GM19328 (cell line): ENCODE measurements around the gene MGAT2.
A peak's percentile ranks its signal among the peaks of the same experiment; 100 is the strongest.
"Not testable (repeated sequence)": the region's sequence is repeated elsewhere in the genome, so short reads cannot be mapped to it uniquely, and the experiment has no call there.

Source experiments
- ATAC-seq: cut with Tn5 transposase; IDR thresholded peaks from one replicate; pipeline ENCODE4 v1.9.1; 2021; ENCODE audit warnings: mild to moderate bottlenecking, moderate library complexity; ENCODE audit not compliant: unreplicated experiment

The MGAT2 gene

DNA sequence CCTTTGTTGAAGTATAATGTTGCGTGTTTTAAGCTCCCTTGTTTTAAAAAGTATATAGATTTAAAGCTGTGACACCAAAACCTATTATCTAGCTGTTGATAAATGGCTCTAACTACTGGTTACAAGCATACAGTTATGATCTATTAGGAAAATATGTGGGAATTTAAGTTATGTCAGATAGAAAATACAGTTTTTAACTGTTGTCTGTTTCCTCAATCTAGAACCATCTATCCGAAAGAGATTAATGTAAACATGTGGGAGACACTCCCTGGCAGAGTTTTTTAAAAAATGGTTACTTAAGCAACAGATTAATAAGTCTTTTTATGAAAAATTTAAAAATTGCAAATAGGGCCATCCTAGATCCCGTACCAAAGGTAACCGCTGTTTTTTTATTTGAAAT lies 8.3 kb upstream of the MGAT2 start:
- ATAC-seq = no peak

DNA sequence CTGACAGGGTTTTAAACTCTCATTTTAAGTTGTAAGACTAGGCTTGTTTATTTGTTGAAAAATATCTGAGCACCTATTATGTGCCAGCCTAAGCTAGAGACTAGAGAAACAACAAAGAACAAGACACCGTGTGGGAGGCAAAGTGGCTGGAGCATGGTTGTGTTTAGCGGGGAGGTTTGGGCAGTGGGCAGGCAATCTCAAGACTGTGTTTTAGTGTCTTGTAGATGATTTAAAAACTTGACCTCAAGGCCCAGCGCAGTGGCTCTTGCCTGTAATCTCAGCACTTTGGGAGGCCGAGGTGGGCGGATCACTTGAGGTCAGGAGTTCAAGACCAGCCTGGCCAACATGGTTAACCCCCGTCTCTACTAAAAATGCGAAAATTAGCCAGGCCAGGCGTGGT lies 7.9 kb upstream of the MGAT2 start:
- no peak for ATAC-seq

- no peak for ATAC-seq
Observed at GRCh38 chr14:49614196-49614595, 6.4 kb upstream of the MGAT2 start.

GRCh38 chr14:49615776-49616175 lies 4.8 kb upstream of the MGAT2 start:
- no peak for ATAC-seq

GRCh38 chr14:49617852-49618519 lies 2.6 kb upstream of the MGAT2 start:
- ATAC-seq = no peak

GRCh38 chr14:49619273-49619672 lies 1.3 kb upstream of the MGAT2 start:
- not testable (repeated sequence) for ATAC-seq

DNA sequence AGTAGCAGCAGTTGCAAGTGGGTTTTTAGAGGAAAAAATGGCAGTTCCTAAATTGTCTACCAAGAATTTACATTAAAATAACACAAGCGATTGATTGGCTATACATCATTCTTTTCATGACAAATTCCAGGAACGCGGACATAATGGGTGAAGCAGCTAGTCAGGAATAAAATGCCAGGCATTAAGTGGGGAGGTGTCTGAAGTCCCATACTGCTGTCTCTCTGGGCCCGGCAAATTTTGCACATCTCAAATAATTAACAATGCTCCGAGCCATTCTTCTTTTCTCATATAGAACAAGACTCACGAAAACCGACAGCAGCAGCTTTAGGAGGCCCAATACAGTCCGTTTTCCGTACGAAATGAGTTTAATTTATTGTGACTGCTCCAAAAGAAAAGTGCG lies 869 bp upstream of the MGAT2 start:
- ATAC-seq = no peak

DNA sequence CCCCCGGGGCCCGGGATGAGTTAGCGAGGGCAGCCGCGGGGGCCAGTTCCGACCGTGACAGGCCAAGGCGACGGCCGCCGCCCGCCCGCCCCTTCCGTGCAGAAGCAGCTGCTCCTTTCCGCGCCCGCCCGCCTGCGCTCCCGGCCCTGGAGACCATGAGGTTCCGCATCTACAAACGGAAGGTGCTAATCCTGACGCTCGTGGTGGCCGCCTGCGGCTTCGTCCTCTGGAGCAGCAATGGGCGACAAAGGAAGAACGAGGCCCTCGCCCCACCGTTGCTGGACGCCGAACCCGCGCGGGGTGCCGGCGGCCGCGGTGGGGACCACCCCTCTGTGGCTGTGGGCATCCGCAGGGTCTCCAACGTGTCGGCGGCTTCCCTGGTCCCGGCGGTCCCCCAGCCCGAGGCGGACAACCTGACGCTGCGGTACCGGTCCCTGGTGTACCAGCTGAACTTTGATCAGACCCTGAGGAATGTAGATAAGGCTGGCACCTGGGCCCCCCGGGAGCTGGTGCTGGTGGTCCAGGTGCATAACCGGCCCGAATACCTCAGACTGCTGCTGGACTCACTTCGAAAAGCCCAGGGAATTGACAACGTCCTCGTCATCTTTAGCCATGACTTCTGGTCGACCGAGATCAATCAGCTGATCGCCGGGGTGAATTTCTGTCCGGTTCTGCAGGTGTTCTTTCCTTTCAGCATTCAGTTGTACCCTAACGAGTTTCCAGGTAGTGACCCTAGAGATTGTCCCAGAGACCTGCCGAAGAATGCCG lies 699 bp downstream of the MGAT2 start:
- peak; percentile 21 for ATAC-seq

- no peak for ATAC-seq
Observed at GRCh38 chr14:49622022-49622607, 1.5 kb downstream of the MGAT2 start.

DNA sequence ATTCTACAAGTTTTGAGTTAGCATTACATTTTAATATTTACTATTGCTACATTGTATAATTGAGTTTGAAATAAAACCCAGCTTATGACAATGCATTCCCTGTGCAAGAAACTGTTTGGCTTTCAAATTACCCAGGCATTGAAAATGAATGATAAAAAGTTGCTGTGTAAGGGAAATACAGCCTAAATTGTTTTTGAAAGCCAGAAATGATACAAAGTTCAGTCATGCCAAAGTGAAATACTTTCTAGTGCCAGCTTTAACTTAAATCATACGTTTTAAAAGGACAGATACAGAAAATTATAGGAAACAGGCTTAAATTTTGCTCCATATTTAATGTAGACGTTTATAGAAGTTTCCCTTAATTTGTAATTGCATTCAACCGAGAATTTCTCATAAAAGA lies 2.8 kb downstream of the MGAT2 start:
- ATAC-seq = no peak

DNA sequence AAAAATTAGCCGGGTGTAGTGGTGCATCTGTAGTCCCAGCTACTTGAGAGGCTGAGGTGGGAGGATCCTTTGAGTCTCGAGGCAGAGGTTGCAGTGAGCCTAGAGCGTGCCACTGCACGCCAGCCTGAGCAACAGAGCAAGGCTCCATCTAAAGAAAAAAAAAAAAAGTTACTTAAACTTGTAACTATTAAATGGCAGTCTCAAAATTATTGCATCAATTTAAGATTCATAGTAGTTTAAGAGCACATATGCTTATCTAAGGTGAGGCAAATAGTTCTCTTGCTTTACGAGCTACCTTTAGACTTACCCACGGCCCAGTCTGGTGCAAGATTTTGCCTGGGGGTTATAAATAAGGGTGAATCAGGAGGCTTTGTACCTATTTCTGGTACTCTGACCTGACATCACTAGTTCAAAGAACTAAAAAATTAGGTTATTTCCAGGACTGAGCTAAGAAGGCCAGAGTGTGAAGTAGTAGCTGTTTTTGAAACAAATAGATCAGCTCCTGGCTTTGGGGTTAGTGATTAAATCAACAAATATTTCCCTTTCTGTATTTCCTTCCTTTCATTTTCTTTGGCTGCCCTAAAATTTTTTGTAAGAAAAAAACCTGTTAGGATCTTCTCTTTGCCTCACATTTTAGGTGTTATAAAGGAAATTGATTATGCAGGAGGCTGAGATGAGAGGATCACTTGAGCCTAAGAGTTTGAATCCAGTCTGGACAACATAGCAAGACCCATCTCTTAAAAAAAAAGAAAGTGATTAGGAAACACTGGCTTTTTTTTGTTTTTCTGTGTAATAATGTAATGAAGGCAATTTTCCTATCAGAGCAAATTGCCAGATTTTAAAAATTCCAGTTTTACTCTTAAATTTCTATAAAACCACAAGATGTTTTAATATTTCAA lies 3.6 kb downstream of the MGAT2 start:
- no peak for ATAC-seq

DNA sequence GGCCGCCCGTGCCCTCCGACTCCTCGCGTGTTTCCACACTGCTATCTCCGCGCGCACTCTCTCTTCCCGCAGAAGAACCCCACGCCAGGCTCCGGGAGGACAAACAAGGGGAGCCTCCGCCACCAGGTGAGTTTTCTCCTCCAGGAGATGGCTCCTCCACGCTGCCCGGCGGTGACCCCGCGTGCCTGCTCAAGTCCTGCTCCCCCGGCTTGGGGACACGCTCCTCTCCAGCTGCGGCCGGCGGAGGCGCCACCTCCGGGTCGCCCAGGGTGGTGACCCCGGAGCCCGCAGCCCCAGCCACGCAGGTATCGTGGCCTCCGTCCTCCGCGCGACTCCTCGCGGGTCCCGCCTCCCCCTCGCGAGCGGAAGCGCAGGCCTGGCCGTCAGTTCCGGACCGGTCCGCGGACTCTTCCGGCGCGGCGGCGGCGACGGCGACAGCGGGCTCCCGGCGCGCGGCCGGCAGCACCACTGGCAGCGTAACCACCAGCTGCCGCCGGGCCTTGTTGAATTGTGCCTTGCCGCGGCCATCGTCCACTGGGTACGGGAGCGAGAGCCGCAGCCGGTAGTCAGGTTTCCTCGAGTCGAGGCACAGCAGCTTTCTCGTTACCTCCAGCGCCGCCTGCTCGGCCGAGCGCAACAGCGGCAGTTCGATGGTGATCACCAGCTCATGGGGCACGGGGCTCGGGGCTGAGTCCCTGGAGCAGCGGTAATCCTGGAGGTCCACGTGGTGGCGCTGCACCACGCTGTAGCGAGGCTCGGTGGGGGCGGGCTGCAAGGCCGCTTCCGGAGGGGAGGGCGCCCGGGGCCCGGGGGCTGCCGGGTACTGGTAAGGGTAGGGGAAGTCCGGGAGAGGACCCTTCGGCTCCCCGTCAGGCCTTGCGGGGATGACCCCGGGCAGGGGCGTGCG lies 13.3 kb downstream of the MGAT2 start:
- peak; percentile 68 for ATAC-seq

DNA sequence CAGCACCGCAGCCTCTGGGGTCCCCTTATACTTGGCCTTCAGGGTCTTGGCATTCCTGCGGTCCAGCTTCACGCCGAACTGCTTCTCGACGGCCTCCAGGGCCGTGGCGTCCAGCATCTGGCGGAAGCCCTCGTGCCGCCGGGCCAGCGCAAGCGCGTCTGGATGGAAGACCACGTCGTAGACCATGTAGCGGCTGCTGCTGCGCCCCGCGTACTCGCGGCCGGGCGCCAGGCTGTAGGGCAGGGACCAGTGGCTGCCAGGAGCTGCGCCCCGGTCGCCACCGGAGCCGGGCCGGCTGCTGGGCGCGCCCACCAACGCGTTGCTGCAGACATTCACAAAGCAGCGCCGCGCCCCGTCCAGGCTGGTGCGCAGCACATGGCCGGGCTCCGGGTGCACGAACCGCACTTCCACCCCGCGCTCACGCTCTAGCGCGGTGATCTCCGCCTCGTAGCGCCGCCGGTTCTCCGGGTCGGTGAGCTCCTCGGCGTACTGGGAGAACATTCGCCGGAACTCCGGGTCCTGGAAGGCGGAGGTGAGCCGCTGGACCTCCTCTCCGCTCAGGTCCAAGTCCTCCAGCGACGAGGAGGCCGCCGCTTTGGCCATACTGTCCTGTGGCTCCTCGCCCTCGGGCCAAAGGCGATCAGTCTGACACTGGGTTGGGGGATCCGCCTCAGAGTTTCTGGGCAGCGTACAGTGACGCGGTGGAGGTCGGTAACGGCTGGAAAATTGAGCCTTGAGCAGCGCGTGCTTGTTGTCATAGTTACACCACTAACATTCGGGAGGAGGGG lies 14.1 kb downstream of the MGAT2 start, which contains the start of gene DNAAF2:
Gene DNAAF2, minus strand, starts transcription at position 698 of the 788 bp plus-strand sequence. Its CDS starts 95 bp downstream, at position 603.
- peak; percentile 22 for ATAC-seq

DNA sequence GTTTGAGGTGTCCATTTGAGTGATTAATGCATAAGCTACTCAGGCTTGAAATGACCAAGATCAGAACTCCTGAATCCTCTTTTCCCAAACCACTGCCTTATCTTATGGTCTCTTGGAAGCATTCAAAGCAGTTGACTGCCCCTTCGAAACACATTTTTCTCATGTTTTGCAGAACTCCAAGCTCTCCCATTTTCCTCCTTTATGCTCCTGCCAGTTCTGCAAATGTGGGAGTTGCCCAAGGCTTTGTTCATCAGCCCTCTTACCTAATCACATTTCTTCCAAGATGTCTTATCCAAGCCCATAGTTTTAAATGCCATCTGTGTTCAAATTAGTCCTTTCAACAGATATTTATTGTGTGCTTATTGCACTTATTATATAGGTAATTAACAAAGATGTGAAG lies 16.3 kb downstream of the MGAT2 start:
- no peak for ATAC-seq

DNA sequence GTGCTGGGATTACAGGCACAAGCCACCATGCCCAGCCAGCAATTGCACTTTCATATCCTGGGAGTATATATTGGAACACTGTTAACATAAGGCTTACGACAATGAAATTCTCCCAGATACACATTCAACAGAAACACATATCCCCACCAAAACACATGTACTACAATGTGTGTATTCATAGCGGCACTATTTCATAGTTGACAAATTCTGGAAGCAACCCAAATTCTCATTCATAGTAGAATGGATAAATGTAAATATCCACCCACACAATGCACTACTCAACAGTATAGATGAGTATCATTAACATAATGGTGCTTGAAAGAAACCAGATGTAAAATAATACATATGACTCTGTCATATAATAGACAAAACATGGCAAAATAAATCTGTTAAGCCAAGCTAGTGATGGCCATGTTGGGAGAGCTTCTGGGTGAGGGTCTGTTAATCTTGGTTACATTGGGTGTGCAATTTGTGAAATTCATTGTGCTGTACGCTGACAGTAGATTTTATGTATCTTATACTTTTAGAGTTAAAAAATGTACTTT lies 17.0 kb downstream of the MGAT2 start:
- ATAC-seq = no peak

- ATAC-seq = no peak
Observed at GRCh38 chr14:49640540-49641417, 20.2 kb downstream of the MGAT2 start.

- ATAC-seq = no peak
Observed at GRCh38 chr14:49641697-49642129, 21.1 kb downstream of the MGAT2 start.

DNA sequence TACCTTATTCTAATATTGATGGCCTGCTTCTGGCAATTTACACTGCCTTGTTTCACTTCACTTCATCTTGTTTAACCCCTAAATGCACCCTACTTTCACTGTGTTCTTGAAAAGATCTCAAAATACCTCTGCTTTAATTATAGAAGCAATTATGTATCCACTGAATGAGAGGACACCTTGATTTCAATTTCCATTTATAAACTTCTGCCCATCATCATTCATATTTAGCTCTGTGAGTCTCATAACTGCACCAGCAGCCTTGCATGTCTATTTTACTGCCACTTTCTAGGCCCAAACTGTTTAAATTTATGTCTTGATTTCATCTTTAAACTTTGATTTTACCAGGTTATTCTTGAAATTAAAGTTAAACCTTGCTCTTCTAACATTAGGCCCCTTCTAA lies 21.6 kb downstream of the MGAT2 start:
- ATAC-seq = no peak
